ENCODE measurements around the gene TBC1D10B. TPM values are rescaled to one million over a fixed set of nuclear protein-coding genes. Genes with fewer than 3 reads are reported as not detected.
A peak's percentile ranks its signal among the peaks of the same experiment; 100 is the strongest.

TBC1D10B gene
- total and polyA plus RNA-seq, 8 donors, result 29.5 to 43.7 (median 34.4) TPM

DNA sequence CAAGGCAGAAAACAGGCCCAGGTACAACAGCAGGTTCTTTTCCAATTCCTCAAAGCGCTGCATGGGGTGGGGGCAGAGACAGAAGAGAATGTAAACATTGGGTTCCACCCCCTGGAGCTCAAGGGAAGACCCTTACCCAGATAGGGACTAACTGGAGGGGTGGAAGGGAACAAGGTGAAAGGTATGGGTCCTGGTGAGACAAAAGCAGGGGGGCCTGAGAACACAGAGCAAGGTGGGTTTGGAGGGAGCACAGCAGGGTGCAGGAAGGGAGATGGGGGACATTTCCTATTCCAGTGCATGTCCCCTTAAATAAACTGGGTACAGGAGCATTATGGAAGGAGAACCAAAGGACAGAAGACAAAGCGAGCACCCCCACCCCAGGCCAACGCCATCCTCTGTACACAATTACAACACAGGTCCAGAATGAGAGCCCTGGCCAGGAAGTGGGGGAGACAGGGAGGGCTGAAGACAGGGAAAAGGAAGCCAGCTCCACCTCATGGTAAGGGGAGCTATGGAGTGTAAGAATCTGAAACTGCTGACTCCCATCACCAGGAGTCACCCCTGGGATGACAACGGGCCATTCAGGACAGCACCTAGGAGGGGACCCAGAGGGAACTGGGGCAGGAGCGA lies 13.1 kb downstream of the TBC1D10B start:
- Histone ChIP-seq H3K9me3 (no peaks in the 10 kb centered on the region), H3K4me1 (peaks cover 15 to 41% of the 10 kb centered on the region in 2 donors), H3K36me3 (peaks cover 0 to 72% of the 10 kb centered on the region in 2 donors), H3K27me3 (no peaks in the 10 kb centered on the region), H3K27ac (peak overlapping the region in 1 of 2 donors; percentile 98), H3K4me3 (no peak overlapping the region)
- no peak for TF ChIP-seq CTCF (IDR thresholded peaks at IDR 0.05)
- DNase-seq, result peak in 1 of 4 donors; percentile 11
- no peak for ATAC-seq
- intact Hi-C loops (cut with DNase I), result no loop called here

GRCh38 chr16:30356401-30357084 lies 13.8 kb downstream of the TBC1D10B start:
- peak overlapping the region; percentile 72 to 92 for H3K4me3 ChIP-seq
- no peak for ATAC-seq
- peaks cover 22 to 48% of the 10 kb centered on the region in 2 donors for H3K4me1 ChIP-seq
- DNase-seq, result peak in 2 of 4 donors; percentile 34 to 63
- TF ChIP-seq CTCF (IDR thresholded peaks at IDR 0.05), result no peak
- peak overlapping the region; percentile 98 for H3K27ac ChIP-seq
- intact Hi-C loops (cut with DNase I), result no loop called here
- H3K9me3 ChIP-seq, result no peaks in the 10 kb centered on the region
- no peaks in the 10 kb centered on the region for H3K27me3 ChIP-seq
- H3K36me3 ChIP-seq, result peaks cover 0 to 72% of the 10 kb centered on the region in 2 donors

DNA sequence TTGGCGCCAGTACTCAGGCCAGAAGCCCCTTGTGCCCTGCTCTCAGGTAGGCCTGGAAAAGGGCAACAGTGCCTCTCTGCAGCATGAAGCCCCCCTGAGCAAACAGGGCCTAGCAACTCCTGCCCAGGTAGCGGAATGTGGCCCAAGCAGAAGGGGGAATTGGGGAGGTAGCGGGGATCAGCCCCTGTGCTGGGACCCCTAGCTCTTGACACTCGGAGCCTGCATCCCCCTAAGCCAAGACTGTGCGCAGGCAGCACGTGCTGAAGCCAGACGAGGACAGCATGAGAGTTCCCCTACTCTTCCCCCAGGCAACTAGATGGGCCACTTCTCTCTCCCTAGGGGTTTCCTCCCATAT lies 14.4 kb downstream of the TBC1D10B start:
- peaks cover 0 to 72% of the 10 kb centered on the region in 2 donors for H3K36me3 ChIP-seq
- ATAC-seq, result no peak

GRCh38 chr16:30355144-30355953 lies 14.9 kb downstream of the TBC1D10B start, which contains the start of gene CD2BP2:
CD2BP2 (minus strand) TSS chr16:30355308; CDS start chr16:30354681, 627 bp downstream.
- intact Hi-C loops (cut with DNase I), result no loop called here
- H3K4me3 ChIP-seq, result peak within 1 kb of the TSS; percentile 72 to 92
- H3K27me3 ChIP-seq, result no peaks in the 10 kb centered on the region
- DNase-seq (peak; percentile 96 to 99 (median 98)), ATAC-seq (peak; percentile 93)
- H3K9me3 ChIP-seq, result no peaks in the 10 kb centered on the region
- H3K27ac ChIP-seq, result peak within 1 kb of the TSS; percentile 98
- H3K36me3 ChIP-seq, result peaks cover 0 to 72% of the 10 kb centered on the region in 2 donors
- H3K4me1 ChIP-seq, result peaks cover 22 to 59% of the 10 kb centered on the region in 2 donors
- no peak for TF ChIP-seq CTCF (IDR thresholded peaks at IDR 0.05)

More for the DNA sequence above, 14.4 kb downstream of the TBC1D10B start:
- intact Hi-C loops (cut with DNase I), result no loop called here
- Histone ChIP-seq H3K27ac (peak overlapping the region; percentile 98), H3K27me3 (no peaks in the 10 kb centered on the region), H3K4me3 (peak overlapping the region; percentile 72 to 92), H3K4me1 (peaks cover 22 to 54% of the 10 kb centered on the region in 2 donors), H3K9me3 (no peaks in the 10 kb centered on the region)
- DNase-seq, result no peak
- no peak for TF ChIP-seq CTCF (IDR thresholded peaks at IDR 0.05)
